K562 (cell line): ENCODE data around the gene MYO15B. TPM values are rescaled to one million over a fixed set of nuclear protein-coding genes. Genes with fewer than 3 reads are reported as not detected.

ENCODE experiments used
- BRCA1 ChIP-seq, 2 experiments: fragments of 450-650 bp in 1 of 2; sonication (generic) in 1 of 2; formaldehyde crosslinking in 1 of 2; IDR thresholded peaks; 2 replicates each; pipeline versions ENCODE4 v1.5.0 to v1.6.1; 2017 to 2020; ENCODE audit warnings: mild to moderate bottlenecking in 1 of 2, missing genetic modification reagents in 1 of 2
- CBFB ChIP-seq: sonication (generic); formaldehyde crosslinking; IDR thresholded peaks from 2 replicates; pipeline ENCODE4 v1.4.0; 2020; ENCODE audit warnings: mild to moderate bottlenecking, missing genetic modification reagents
- ELF1 ChIP-seq: fragments of 200-800 bp; sonication (Bioruptor generic); IDR thresholded peaks from 2 replicates; pipeline ENCODE4 v1.6.1; 2016; ENCODE audit warnings: missing genetic modification characterization, missing compliant biosample characterization
- EP400 ChIP-seq: fragments of 450-650 bp; IDR thresholded peaks from 2 replicates; pipeline ENCODE4 v1.6.1; 2017; ENCODE audit warnings: antibody characterized with exemption, mild to moderate bottlenecking, moderate library complexity
- FOXA3 ChIP-seq, 2 experiments: fragments of 450-650 bp in 1 of 2; sonication (generic) in 1 of 2; formaldehyde crosslinking; IDR thresholded peaks in 1 of 2; conservative IDR thresholded peaks in 1 of 2; 2 replicates each; pipeline versions ENCODE4 v1.4.0 to v1.8.0; 2020 to 2022; ENCODE audit warnings: mild to moderate bottlenecking in 2 of 2, missing genetic modification reagents in 1 of 2
- NR2C2 ChIP-seq, 2 experiments: fragments of 200-800 bp in 1 of 2; sonication (Bioruptor generic) in 1 of 2; sonication (generic) in 1 of 2; formaldehyde crosslinking in 1 of 2; IDR thresholded peaks; 2 replicates each; pipeline versions ENCODE4 v1.6.1 to v1.8.0; 2016 to 2022; ENCODE audit warnings: mild to moderate bottlenecking in 1 of 2, missing compliant biosample characterization in 1 of 2, missing genetic modification characterization in 1 of 2, missing genetic modification reagents in 1 of 2
- NRF1 ChIP-seq, 2 experiments: fragments of 450-650 bp; IDR thresholded peaks in 1 of 2; conservative IDR thresholded peaks in 1 of 2; 2 replicates each; pipeline ENCODE4 v1.6.1; 2014; ENCODE audit warnings: mild to moderate bottlenecking in 2 of 2
- RAD21 ChIP-seq, 2 experiments: fragments of 250-450 bp in 1 of 2; fragments of 450-650 bp in 1 of 2; sonication (Bioruptor Pico) in 1 of 2; formaldehyde crosslinking in 1 of 2; IDR thresholded peaks in 1 of 2; conservative IDR thresholded peaks in 1 of 2; 2 replicates each; pipeline versions ENCODE4 v1.4.0 to v1.8.0; 2020 to 2022; ENCODE audit warnings: mild to moderate bottlenecking in 2 of 2, moderate library complexity in 1 of 2
- RBM34 ChIP-seq: fragments of 200-400 bp; formaldehyde crosslinking; IDR thresholded peaks from 2 replicates; pipeline ENCODE4 v1.6.1; 2018; ENCODE audit warnings: low read length, borderline replicate concordance; ENCODE audit not compliant: insufficient read depth
- TRIM24 ChIP-seq, 2 experiments: fragments of 450-650 bp; IDR thresholded peaks; 2 replicates each; pipeline ENCODE4 v1.6.1; 2016
- ZNF224 ChIP-seq: sonication (generic); formaldehyde crosslinking; IDR thresholded peaks from 2 replicates; pipeline ENCODE4 v1.8.0; 2022; ENCODE audit warnings: mild to moderate bottlenecking, missing genetic modification reagents
- polyA plus RNA-seq, 8 experiments: library from polyadenylated mRNA; depleted of rRNA in 4 of 8; stranded (reverse) in 5 of 8; unstranded in 3 of 8; fragments of >200 nt; fragmentation: Nextera tagmentation in 2 of 8; fragmentation: Illumina TruSeq in 1 of 8; extraction: Ambion mirVana in 2 of 8; extraction: Trizol in 1 of 8; gene quantifications; 2 replicates each; pipeline versions ENCODE4 v1.2.1 to v1.2.3, GENCODE V29; 2011 to 2014; ENCODE audit warnings: inconsistent platforms in 1 of 8, missing spikeins in 1 of 8
- total RNA-seq, 7 experiments: library from RNA; depleted of rRNA in 6 of 7; stranded (reverse); fragments of >200 nt in 6 of 7; fragmentation: Illumina TruSeq in 2 of 7; extraction: Trizol in 2 of 7; gene quantifications; 2 replicates each; pipeline versions ENCODE4 v1.2.1 to v1.2.3, GENCODE V29; 2011 to 2021; ENCODE audit warnings: low replicate concordance in 1 of 7
- TF ChIP-seq, protein P1 (sequence below): fragments of 250-450 bp; sonication (Bioruptor Pico); IDR thresholded peaks from 2 replicates; pipeline ENCODE4 v1.9.0; 2021; ENCODE audit warnings: mild to moderate bottlenecking
- TF ChIP-seq, protein P2 (sequence below): sonication (generic); formaldehyde crosslinking; IDR thresholded peaks from 2 replicates; pipeline ENCODE4 v1.8.0; 2022; ENCODE audit warnings: mild to moderate bottlenecking, missing genetic modification reagents
- TF ChIP-seq, protein P3 (sequence below): IDR thresholded peaks from 2 replicates; pipeline ENCODE4 v1.6.1; 2014; ENCODE audit warnings: antibody characterized with exemption
- TF ChIP-seq, protein P4 (sequence below): fragments of 450-650 bp; IDR thresholded peaks from 2 replicates; pipeline ENCODE4 v1.6.1; 2016; ENCODE audit warnings: borderline replicate concordance
- TF ChIP-seq, protein P5 (sequence below): fragments of 250-450 bp; sonication (Bioruptor Pico); IDR thresholded peaks from 2 replicates; pipeline ENCODE4 v1.6.1; 2021; ENCODE audit warnings: mild to moderate bottlenecking

The MYO15B gene
- total and polyA plus RNA-seq, 9 of the 15 experiments (the other 6 are each of a cell fraction or from before 2014, with no cell fraction given), result 0.05 to 3.1 (median 0.83) TPM; not detected in 2

DNA sequence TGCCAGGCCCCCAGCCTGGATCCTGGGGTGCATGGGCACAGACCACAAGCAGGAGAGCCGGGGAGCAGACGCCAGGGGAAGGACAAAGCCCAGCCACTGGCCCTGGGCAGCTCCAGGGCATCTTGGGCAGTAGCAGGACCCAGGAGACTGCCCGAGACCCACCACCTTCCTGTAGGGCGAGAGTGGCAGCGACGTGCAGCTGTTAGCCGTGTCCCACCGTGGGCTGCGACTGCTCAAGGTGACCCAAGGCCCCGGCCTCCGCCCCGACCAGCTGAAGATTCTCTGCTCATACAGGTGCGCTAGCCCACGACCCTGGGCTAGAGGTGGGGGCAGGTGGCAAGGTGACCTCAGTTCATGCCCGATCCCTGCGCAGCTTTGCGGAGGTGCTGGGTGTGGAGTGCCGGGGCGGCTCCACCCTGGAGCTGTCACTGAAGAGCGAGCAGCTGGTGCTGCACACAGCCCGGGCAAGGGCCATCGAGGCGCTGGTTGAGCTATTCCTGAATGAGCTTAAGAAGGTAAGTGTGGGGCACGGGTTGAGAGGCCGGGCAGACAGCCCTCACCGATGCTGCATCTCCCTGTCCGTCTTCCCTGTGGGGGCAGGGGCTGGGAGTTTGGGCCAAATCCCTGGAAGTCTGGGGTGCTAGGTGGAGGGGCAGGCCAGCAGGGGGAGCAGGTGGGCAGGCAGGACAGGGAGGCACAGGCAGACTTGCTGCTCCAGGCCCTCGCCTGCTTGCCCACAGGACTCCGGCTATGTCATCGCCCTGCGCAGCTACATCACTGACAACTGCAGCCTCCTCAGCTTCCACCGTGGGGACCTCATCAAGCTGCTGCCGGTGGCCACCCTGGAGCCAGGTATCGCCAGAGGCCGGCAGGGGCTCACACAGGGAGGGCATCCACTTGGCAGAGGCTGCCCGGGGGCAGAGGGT lies 32.2 kb downstream of the MYO15B start (continued):
- TF ChIP-seq, protein P1, sequence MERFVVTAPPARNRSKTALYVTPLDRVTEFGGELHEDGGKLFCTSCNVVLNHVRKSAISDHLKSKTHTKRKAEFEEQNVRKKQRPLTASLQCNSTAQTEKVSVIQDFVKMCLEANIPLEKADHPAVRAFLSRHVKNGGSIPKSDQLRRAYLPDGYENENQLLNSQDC (CRISPR knock-in tag), result no peak
- TF ChIP-seq, protein P2, sequence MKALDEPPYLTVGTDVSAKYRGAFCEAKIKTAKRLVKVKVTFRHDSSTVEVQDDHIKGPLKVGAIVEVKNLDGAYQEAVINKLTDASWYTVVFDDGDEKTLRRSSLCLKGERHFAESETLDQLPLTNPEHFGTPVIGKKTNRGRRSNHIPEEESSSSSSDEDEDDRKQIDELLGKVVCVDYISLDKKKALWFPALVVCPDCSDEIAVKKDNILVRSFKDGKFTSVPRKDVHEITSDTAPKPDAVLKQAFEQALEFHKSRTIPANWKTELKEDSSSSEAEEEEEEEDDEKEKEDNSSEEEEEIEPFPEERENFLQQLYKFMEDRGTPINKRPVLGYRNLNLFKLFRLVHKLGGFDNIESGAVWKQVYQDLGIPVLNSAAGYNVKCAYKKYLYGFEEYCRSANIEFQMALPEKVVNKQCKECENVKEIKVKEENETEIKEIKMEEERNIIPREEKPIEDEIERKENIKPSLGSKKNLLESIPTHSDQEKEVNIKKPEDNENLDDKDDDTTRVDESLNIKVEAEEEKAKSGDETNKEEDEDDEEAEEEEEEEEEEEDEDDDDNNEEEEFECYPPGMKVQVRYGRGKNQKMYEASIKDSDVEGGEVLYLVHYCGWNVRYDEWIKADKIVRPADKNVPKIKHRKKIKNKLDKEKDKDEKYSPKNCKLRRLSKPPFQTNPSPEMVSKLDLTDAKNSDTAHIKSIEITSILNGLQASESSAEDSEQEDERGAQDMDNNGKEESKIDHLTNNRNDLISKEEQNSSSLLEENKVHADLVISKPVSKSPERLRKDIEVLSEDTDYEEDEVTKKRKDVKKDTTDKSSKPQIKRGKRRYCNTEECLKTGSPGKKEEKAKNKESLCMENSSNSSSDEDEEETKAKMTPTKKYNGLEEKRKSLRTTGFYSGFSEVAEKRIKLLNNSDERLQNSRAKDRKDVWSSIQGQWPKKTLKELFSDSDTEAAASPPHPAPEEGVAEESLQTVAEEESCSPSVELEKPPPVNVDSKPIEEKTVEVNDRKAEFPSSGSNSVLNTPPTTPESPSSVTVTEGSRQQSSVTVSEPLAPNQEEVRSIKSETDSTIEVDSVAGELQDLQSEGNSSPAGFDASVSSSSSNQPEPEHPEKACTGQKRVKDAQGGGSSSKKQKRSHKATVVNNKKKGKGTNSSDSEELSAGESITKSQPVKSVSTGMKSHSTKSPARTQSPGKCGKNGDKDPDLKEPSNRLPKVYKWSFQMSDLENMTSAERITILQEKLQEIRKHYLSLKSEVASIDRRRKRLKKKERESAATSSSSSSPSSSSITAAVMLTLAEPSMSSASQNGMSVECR (CRISPR knock-in tag), result peak; percentile 46; the same call in 1 of the 2 replicates
- TF ChIP-seq BRCA1 (IDR thresholded peaks at IDR 0.05) (no peak), BRCA1 (CRISPR knock-in tag; IDR thresholded peaks at IDR 0.05) (no peak), NRF1 (conservative IDR thresholded peaks at IDR 0.05 in 1 of 2, IDR thresholded peaks at IDR 0.05 in 1 of 2) (peak; percentile 73 to 79), EP400 (no peak), RAD21 (CRISPR knock-in tag; conservative IDR thresholded peaks at IDR 0.05 in 1 of 2, IDR thresholded peaks at IDR 0.05 in 1 of 2) (peak in 1 of 2 experiments; percentile 58; a peak in 2 of 4 replicates), ZNF224 (CRISPR knock-in tag) (no peak), TRIM24 (IDR thresholded peaks at IDR 0.05) (no peak), NR2C2 (CRISPR knock-in tag; IDR thresholded peaks at IDR 0.05) (0 out of 2 replicates have a peak, but pooled peaks have one; percentile 25), NR2C2 (tag; IDR thresholded peaks at IDR 0.05) (no peak), CBFB (0 out of 2 replicates have a peak, but pooled peaks have one; percentile 1), ELF1 (tag) (no peak), FOXA3 (CRISPR knock-in tag; conservative IDR thresholded peaks at IDR 0.05 in 1 of 2, IDR thresholded peaks at IDR 0.05 in 1 of 2) (0 out of 4 replicates have a peak, but pooled peaks of 1 of the 2 experiments have one; percentile 63), RBM34 (no peak)
- TF ChIP-seq, protein P3, sequence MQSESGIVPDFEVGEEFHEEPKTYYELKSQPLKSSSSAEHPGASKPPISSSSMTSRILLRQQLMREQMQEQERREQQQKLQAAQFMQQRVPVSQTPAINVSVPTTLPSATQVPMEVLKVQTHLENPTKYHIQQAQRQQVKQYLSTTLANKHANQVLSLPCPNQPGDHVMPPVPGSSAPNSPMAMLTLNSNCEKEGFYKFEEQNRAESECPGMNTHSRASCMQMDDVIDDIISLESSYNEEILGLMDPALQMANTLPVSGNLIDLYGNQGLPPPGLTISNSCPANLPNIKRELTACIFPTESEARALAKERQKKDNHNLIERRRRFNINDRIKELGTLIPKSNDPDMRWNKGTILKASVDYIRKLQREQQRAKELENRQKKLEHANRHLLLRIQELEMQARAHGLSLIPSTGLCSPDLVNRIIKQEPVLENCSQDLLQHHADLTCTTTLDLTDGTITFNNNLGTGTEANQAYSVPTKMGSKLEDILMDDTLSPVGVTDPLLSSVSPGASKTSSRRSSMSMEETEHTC, result no peak
- TF ChIP-seq, protein P4, sequence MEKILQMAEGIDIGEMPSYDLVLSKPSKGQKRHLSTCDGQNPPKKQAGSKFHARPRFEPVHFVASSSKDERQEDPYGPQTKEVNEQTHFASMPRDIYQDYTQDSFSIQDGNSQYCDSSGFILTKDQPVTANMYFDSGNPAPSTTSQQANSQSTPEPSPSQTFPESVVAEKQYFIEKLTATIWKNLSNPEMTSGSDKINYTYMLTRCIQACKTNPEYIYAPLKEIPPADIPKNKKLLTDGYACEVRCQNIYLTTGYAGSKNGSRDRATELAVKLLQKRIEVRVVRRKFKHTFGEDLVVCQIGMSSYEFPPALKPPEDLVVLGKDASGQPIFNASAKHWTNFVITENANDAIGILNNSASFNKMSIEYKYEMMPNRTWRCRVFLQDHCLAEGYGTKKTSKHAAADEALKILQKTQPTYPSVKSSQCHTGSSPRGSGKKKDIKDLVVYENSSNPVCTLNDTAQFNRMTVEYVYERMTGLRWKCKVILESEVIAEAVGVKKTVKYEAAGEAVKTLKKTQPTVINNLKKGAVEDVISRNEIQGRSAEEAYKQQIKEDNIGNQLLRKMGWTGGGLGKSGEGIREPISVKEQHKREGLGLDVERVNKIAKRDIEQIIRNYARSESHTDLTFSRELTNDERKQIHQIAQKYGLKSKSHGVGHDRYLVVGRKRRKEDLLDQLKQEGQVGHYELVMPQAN, result no peak
- TF ChIP-seq, protein P5, sequence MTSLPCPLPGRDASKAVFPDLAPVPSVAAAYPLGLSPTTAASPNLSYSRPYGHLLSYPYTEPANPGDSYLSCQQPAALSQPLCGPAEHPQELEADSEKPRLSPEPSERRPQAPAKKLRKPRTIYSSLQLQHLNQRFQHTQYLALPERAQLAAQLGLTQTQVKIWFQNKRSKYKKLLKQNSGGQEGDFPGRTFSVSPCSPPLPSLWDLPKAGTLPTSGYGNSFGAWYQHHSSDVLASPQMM (CRISPR knock-in tag), result no peak
